HepG2 (cell line): Measurements from ENCODE around the gene ESR1. TPM values are rescaled to one million over a fixed set of nuclear protein-coding genes. Genes with fewer than 3 reads are reported as not detected.

ENCODE experiments used
- AFF4 ChIP-seq: sonication (generic); formaldehyde crosslinking; IDR thresholded peaks from 2 replicates; pipeline ENCODE4 v1.4.0; 2020; ENCODE audit warnings: missing genetic modification reagents
- IKZF1 ChIP-seq: fragments of 450-650 bp; IDR thresholded peaks from 2 replicates; pipeline ENCODE4 v1.7.1; 2016
- KMT2B ChIP-seq: IDR thresholded peaks from 2 replicates; pipeline ENCODE4 v1.6.1; 2016; ENCODE audit warnings: missing genetic modification reagents, missing compliant biosample characterization
- MZF1 ChIP-seq: sonication (generic); formaldehyde crosslinking; IDR thresholded peaks from 2 replicates; pipeline ENCODE4 v1.8.1; 2023; ENCODE audit warnings: mild to moderate bottlenecking, missing genetic modification reagents, borderline replicate concordance
- ZBTB33 ChIP-seq: sonication (generic); formaldehyde crosslinking; IDR thresholded peaks from 2 replicates; pipeline ENCODE4 v1.4.0; 2020; ENCODE audit warnings: missing genetic modification reagents
- ZBTB8A ChIP-seq: sonication (generic); formaldehyde crosslinking; IDR thresholded peaks from 2 replicates; pipeline ENCODE4 v1.4.0; 2020; ENCODE audit warnings: mild to moderate bottlenecking, low read depth, missing genetic modification reagents, borderline replicate concordance
- ZNF24 ChIP-seq: fragments of 450-650 bp; IDR thresholded peaks from 2 replicates; pipeline ENCODE4 v1.6.1; 2017; ENCODE audit warnings: antibody characterized with exemption, mild to moderate bottlenecking
- ZNF513 ChIP-seq: sonication (generic); formaldehyde crosslinking; conservative IDR thresholded peaks from 2 replicates; pipeline ENCODE4 v1.5.0; 2020; ENCODE audit warnings: missing genetic modification reagents
- ZNF546 ChIP-seq: sonication (generic); formaldehyde crosslinking; conservative IDR thresholded peaks from 2 replicates; pipeline ENCODE4 v1.8.1; 2023; ENCODE audit warnings: mild to moderate bottlenecking, missing genetic modification reagents
- ZNF556 ChIP-seq: sonication (generic); formaldehyde crosslinking; IDR thresholded peaks from 2 replicates; pipeline ENCODE4 v1.4.0; 2020; ENCODE audit warnings: mild to moderate bottlenecking, missing genetic modification reagents, borderline replicate concordance
- ZNF691 ChIP-seq: sonication (generic); formaldehyde crosslinking; IDR thresholded peaks from 2 replicates; pipeline ENCODE4 v1.4.0; 2020; ENCODE audit warnings: missing genetic modification reagents, low read depth, mild to moderate bottlenecking, borderline replicate concordance
- polyA plus RNA-seq, 8 experiments: library from polyadenylated mRNA; depleted of rRNA in 3 of 8; stranded (reverse) in 7 of 8; unstranded in 1 of 8; fragments of >200 nt; fragmentation: Illumina TruSeq in 4 of 8; extraction: Trizol in 4 of 8; gene quantifications; 2 replicates each; pipeline versions ENCODE4 v1.2.1 to v1.2.3, GENCODE V29; 2011 to 2016; ENCODE audit warnings: low read depth in 4 of 8, missing spikeins in 1 of 8, mixed read lengths in 1 of 8; ENCODE audit not compliant: insufficient read depth in 1 of 8
- total RNA-seq, 5 experiments: library from RNA; depleted of rRNA; stranded (reverse); fragments of >200 nt; fragmentation: Illumina TruSeq; extraction: Trizol; gene quantifications; 2 replicates each; pipeline ENCODE4 v1.2.3, GENCODE V29; 2016; ENCODE audit warnings: low read depth in 1 of 5

ESR1 gene
- total and polyA plus RNA-seq, 2 of the 13 experiments (the other 11 are each of a cell fraction or from before 2014, with no cell fraction given), result not detected

GRCh38 chr6:151804585-151805285 is 2.7 kb upstream of the ESR1 start (continued):
- TF ChIP-seq AFF4, result no peak
- TF ChIP-seq ZNF513 (CRISPR knock-in tag), result no peak
- TF ChIP-seq MZF1 (CRISPR knock-in tag), result no peak
- no peak for TF ChIP-seq ZBTB33 (CRISPR knock-in tag)
- TF ChIP-seq ZNF546 (CRISPR knock-in tag), result no peak
- no peak for TF ChIP-seq ZNF24
- TF ChIP-seq ZNF556 (CRISPR knock-in tag), result no peak
- TF ChIP-seq ZNF691 (CRISPR knock-in tag), result no peak
- no peak for TF ChIP-seq IKZF1
- TF ChIP-seq ZBTB8A (CRISPR knock-in tag), result no peak
- no peak for TF ChIP-seq KMT2B (CRISPR knock-in tag)
- TF ChIP-seq, all 625 proteins: peak for 0
